ENCODE data around the gene C2orf15.
A peak's percentile ranks its signal among the peaks of the same experiment; 100 is the strongest.
"Not testable (repeated sequence)": the region's sequence is repeated elsewhere in the genome, so short reads cannot be mapped to it uniquely, and the experiment has no call there.

The C2orf15 gene

GRCh38 chr2:99169534-99169933 lies 28.0 kb downstream of the C2orf15 start:
- no peak for DNase-seq

- no peak for DNase-seq
Measured at GRCh38 chr2:99171377-99172140, 30.1 kb downstream of the C2orf15 start.

- DNase-seq: peak; percentile 92 to 97 (median 96)
Measured at GRCh38 chr2:99180755-99181623, 39.5 kb downstream of the C2orf15 start, which contains the start of the genes MITD1 and MRPL30. Gene MITD1 (minus strand): TSS chr2:99181058. CDS start chr2:99180981, 77 bp downstream. Gene MRPL30 (plus strand): TSS chr2:99181184. CDS start chr2:99186204, 5,020 bp downstream.

- peak in 1 of 3 experiments; percentile 49 for DNase-seq
Measured at GRCh38 chr2:99181624-99182000, 40.1 kb downstream of the C2orf15 start.

- DNase-seq: no peak
Measured at GRCh38 chr2:99183025-99183424, 41.5 kb downstream of the C2orf15 start.

- DNase-seq: peak in 1 of 3 experiments; percentile 2
Measured at GRCh38 chr2:99184811-99185210, 43.3 kb downstream of the C2orf15 start.

GRCh38 chr2:99187011-99187410 lies 45.5 kb downstream of the C2orf15 start:
- DNase-seq: no peak

GRCh38 chr2:99188357-99188756 lies 46.9 kb downstream of the C2orf15 start:
- no peak for DNase-seq

GRCh38 chr2:99190548-99190947 lies 49.0 kb downstream of the C2orf15 start:
- DNase-seq: no peak

- DNase-seq: not testable (repeated sequence)
Measured at GRCh38 chr2:99192364-99192763, 50.9 kb downstream of the C2orf15 start.

- no peak for DNase-seq
Measured at GRCh38 chr2:99198103-99198841, 56.8 kb downstream of the C2orf15 start.

GRCh38 chr2:99200076-99200800 lies 58.7 kb downstream of the C2orf15 start:
- no peak for DNase-seq

Data from NCI-H1417 (cell line).